Measurements from ENCODE around the gene DNAH2.

DNA sequence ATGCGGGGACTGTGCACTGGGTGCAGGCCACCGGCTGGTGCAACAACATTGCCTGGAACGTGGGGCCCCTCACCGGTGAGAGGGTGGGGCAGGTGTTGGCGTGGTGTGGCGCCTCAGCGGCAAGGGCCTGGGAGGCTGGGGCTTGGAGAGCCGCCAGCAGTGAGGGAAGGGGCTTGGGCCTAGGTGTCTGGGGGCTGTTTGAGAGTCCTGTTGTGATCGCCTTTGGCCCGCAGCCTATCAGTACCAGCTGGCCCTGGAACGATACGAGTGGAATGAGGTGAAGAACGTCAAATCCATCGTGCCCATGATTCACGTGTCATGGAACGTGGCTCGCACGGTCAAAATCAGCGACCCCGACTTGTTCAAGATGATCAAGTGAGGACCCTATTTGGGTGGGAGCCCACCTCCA is 134.7 kb downstream of the DNAH2 start:
- TF ChIP-seq, protein P1, sequence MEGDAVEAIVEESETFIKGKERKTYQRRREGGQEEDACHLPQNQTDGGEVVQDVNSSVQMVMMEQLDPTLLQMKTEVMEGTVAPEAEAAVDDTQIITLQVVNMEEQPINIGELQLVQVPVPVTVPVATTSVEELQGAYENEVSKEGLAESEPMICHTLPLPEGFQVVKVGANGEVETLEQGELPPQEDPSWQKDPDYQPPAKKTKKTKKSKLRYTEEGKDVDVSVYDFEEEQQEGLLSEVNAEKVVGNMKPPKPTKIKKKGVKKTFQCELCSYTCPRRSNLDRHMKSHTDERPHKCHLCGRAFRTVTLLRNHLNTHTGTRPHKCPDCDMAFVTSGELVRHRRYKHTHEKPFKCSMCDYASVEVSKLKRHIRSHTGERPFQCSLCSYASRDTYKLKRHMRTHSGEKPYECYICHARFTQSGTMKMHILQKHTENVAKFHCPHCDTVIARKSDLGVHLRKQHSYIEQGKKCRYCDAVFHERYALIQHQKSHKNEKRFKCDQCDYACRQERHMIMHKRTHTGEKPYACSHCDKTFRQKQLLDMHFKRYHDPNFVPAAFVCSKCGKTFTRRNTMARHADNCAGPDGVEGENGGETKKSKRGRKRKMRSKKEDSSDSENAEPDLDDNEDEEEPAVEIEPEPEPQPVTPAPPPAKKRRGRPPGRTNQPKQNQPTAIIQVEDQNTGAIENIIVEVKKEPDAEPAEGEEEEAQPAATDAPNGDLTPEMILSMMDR (IDR thresholded peaks at IDR 0.05; ENCODE audit: poor library complexity, severe bottlenecking) = no peak
- TF ChIP-seq POLR2AphosphoS5 (IDR thresholded peaks at IDR 0.05) = no peak
